SK-N-SH treated with all-trans-retinoic acid at 6 μM for 48 hours (cell line): Measurements from ENCODE around the gene TLR4.

Experiments used
- ATAC-seq: fragments of 200-7000 bp; cut with Tn5 transposase; 3 replicates; pipeline ENCODE4 v1.9.1; 2020; ENCODE audit warnings: mild to moderate bottlenecking, moderate library complexity
- ARNTL ChIP-seq: fragments of 450-650 bp; formaldehyde crosslinking; IDR thresholded peaks from 2 replicates; pipeline ENCODE4 v1.5.0; 2020; ENCODE audit warnings: low read depth, mild to moderate bottlenecking, moderate library complexity, borderline replicate concordance
- BACH2 ChIP-seq: fragments of 250-450 bp; sonication (Bioruptor Pico); IDR thresholded peaks from 2 replicates; pipeline ENCODE4 v1.9.0; 2021; ENCODE audit warnings: mild to moderate bottlenecking, borderline replicate concordance
- CREB5 ChIP-seq: fragments of 250-450 bp; sonication (Bioruptor Pico); IDR thresholded peaks from 2 replicates; pipeline ENCODE4 v1.5.1; 2020; ENCODE audit warnings: low read depth, mild to moderate bottlenecking, moderate library complexity
- CSDC2 ChIP-seq: fragments of 250-450 bp; sonication (Bioruptor Pico); IDR thresholded peaks from 2 replicates; pipeline ENCODE4 v1.5.0; 2020; ENCODE audit warnings: mild to moderate bottlenecking, moderate library complexity
- CSRNP3 ChIP-seq: fragments of 250-450 bp; sonication (Bioruptor Pico); IDR thresholded peaks from 2 replicates; pipeline ENCODE4 v1.5.1; 2021; ENCODE audit warnings: mild to moderate bottlenecking, moderate library complexity
- ISL1 ChIP-seq: fragments of 250-450 bp; sonication (Bioruptor Pico); IDR thresholded peaks from 2 replicates; pipeline ENCODE4 v2.1.2; 2022; ENCODE audit warnings: mild to moderate bottlenecking, moderate library complexity
- OSR1 ChIP-seq: fragments of 250-450 bp; sonication (Bioruptor Pico); IDR thresholded peaks from 2 replicates; pipeline ENCODE4 v1.8.0; 2022; ENCODE audit warnings: moderate library complexity, mild to moderate bottlenecking, inconsistent platforms
- PATZ1 ChIP-seq: fragments of 250-450 bp; sonication (Bioruptor Pico); IDR thresholded peaks from 2 replicates; pipeline ENCODE4 v1.8.0; 2020; ENCODE audit warnings: mild to moderate bottlenecking, moderate library complexity, borderline replicate concordance
- POU6F1 ChIP-seq: fragments of 250-450 bp; sonication (Bioruptor Pico); IDR thresholded peaks from 2 replicates; pipeline ENCODE4 v1.8.0; 2021; ENCODE audit warnings: low read depth, mild to moderate bottlenecking, moderate library complexity, borderline replicate concordance
- PPARA ChIP-seq: fragments of 250-450 bp; sonication (Bioruptor Pico); IDR thresholded peaks from 2 replicates; pipeline ENCODE4 v1.5.0; 2020; ENCODE audit warnings: mild to moderate bottlenecking, borderline replicate concordance
- SNAI2 ChIP-seq: fragments of 250-450 bp; sonication (Bioruptor Pico); IDR thresholded peaks from 2 replicates; pipeline ENCODE4 v1.5.0; 2020; ENCODE audit warnings: mild to moderate bottlenecking, moderate library complexity
- TCF4 ChIP-seq: fragments of 250-450 bp; sonication (Bioruptor Pico); IDR thresholded peaks from 2 replicates; pipeline ENCODE4 v1.8.0; 2021; ENCODE audit warnings: mild to moderate bottlenecking, moderate library complexity, borderline replicate concordance
- TOX ChIP-seq: fragments of 250-450 bp; sonication (Bioruptor Pico); IDR thresholded peaks from 2 replicates; pipeline ENCODE4 v1.8.0; 2021; ENCODE audit warnings: mild to moderate bottlenecking, moderate library complexity, borderline replicate concordance
- TSHZ2 ChIP-seq: fragments of 250-450 bp; sonication (Bioruptor Pico); IDR thresholded peaks from 2 replicates; pipeline ENCODE4 v1.5.0; 2020; ENCODE audit warnings: mild to moderate bottlenecking, moderate library complexity
- ZC3H10 ChIP-seq: fragments of 250-450 bp; sonication (Bioruptor Pico); IDR thresholded peaks from 2 replicates; pipeline ENCODE4 v1.5.1; 2021; ENCODE audit warnings: mild to moderate bottlenecking, moderate library complexity
- ZNF70 ChIP-seq: fragments of 450-650 bp; formaldehyde crosslinking; IDR thresholded peaks from 2 replicates; pipeline ENCODE4 v1.5.0; 2020; ENCODE audit warnings: mild to moderate bottlenecking, moderate library complexity

Gene TLR4

GRCh38 chr9:117682955-117683710 is 21.1 kb upstream of the TLR4 start:
- TF ChIP-seq TSHZ2, result no peak
- TF ChIP-seq POU6F1 (CRISPR knock-in tag), result no peak
- ATAC-seq, result no peak

GRCh38 chr9:117687532-117687931 is 16.7 kb upstream of the TLR4 start:
- ATAC-seq, result no peak
- TF ChIP-seq ZNF70 (CRISPR knock-in tag), result no peak
- TF ChIP-seq BACH2 (CRISPR knock-in tag), result no peak
- TF ChIP-seq CSDC2 (CRISPR knock-in tag), result no peak
- no peak for TF ChIP-seq TSHZ2
- TF ChIP-seq TOX (CRISPR knock-in tag), result no peak
- no peak for TF ChIP-seq ZC3H10
- TF ChIP-seq PPARA (CRISPR knock-in tag), result no peak
- no peak for TF ChIP-seq POU6F1 (CRISPR knock-in tag)
- no peak for TF ChIP-seq ISL1 (CRISPR knock-in tag)
- no peak for TF ChIP-seq TCF4
- TF ChIP-seq CSRNP3 (CRISPR knock-in tag), result no peak
- no peak for TF ChIP-seq SNAI2 (CRISPR knock-in tag)
- TF ChIP-seq OSR1 (CRISPR knock-in tag), result no peak
- no peak for TF ChIP-seq PATZ1 (CRISPR knock-in tag)
- no peak for TF ChIP-seq CREB5 (CRISPR knock-in tag)
- TF ChIP-seq ARNTL (CRISPR knock-in tag), result no peak
- TF ChIP-seq, all 23 proteins: peak for 0
